Measurements from ENCODE around the gene LDLRAD4.
"Not testable (repeated sequence)": the region's sequence is repeated elsewhere in the genome, so short reads cannot be mapped to it uniquely, and the experiment has no call there.

The LDLRAD4 gene

DNA sequence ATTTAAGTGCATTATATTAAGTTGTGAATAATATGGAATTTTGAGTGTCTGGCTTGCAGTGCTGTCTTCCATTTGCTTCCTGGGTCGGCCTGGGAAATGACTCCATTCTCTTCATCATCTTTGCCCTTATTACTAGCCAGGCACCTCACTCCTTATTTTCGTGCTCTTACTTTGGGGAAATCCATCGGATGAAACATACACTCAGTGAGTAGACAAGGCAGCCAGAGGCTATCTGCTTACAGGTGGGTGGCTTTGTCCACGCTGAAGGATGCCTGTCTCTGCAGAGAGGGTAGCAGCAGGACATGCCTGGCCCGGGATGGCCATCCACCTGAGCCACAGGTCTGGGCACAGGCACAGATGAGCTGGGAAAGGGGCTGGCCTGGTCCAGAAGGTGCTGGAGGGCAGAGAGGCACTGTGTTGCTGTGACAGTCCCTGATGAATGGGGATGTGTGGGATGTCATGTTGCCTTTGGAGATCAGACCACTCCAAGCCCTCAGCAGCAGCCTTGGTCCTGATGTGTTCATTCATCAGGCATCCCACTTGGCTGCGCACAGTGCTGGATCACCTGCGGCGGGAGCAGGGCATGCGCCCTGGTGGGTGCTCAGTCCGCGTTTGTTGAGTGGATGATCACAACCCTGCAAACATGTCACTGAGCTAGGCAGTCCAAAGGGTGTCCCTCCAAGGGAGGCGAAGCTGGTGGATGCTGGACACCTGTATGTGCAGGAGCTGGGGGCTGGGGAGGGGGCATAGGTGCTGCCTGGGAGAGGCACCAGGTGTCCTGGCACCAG, 236.0 kb downstream of the LDLRAD4 start:
- DNase-seq, result no peak

- no peak for DNase-seq
These were observed 236.9 kb downstream of the LDLRAD4 start for GRCh38 chr18:13455471-13455870.

DNA sequence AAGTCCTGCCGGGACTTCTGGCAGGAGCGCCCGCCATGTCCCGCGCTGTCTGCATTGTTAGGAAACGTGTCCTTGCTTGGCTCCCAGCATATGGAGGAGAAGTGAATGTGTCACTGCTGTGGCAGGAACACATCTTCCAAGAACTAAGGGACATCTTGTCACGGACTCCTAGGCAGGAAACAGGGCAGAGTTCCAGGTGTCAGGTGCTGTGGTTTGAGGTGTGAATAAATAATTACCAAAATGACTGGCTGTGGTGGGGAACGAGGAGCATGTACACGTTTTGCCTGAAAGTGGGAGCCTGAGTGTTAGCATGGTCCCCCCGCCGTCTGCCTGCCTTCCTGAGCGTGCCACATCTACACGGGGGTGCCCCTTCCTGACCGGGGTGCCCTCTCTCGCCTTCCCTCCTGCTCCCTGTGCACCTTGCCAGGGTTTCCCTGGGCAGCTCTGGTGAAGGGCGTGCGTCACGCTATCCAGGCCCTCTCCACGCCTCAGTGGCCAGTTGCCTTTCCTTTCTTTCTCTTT, 237.5 kb downstream of the LDLRAD4 start:
- DNase-seq, result peak; percentile 34

DNA sequence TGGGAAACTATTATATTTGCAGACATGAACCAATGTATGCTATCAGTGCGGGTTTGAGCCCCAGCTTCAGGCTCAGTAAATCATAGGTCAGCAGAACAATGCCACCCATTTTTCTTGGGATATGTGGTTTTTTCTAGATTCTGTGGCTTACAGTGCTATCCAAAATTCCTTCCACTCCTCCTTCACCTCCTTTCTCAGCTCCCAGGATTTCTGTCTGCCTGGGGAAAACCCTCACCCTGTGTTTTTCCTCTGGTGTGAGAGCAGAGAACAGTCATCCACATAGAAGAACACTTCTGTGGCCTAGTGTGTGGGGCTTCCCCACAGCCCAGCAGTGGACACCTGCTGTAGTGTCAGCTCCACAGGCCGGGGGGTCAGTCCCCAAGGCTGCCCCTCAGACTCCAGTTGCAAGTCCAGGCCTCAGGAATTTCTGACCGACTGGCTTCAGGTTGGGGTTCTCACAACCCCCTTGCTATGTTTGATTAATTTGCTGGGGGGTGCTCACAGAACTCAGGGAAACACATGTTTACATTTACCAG, 238.2 kb downstream of the LDLRAD4 start:
- no peak for DNase-seq

- no peak for DNase-seq
These were observed 238.8 kb downstream of the LDLRAD4 start for GRCh38 chr18:13457327-13457726.

GRCh38 chr18:13460946-13461345, 242.4 kb downstream of the LDLRAD4 start:
- DNase-seq, result no peak

DNA sequence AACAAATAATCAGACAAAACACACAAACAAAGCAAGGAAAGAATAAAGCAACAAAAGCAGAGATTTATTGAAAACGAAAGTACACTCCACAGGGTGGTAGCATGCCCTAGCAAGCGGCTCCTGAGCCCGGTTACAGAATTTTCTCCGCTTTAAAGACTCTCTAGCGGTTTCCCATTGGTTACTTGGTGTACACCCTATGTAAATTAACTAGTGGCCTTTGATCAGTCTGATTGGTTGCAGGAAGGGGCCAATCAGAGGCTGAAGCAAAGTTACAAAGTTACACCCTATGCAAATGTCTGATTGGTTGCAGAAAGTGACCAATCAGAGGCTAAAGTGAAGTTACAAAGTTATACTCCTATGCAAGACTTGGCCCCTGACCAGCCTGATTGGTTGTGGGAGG, 242.9 kb downstream of the LDLRAD4 start:
- DNase-seq, result no peak

DNA sequence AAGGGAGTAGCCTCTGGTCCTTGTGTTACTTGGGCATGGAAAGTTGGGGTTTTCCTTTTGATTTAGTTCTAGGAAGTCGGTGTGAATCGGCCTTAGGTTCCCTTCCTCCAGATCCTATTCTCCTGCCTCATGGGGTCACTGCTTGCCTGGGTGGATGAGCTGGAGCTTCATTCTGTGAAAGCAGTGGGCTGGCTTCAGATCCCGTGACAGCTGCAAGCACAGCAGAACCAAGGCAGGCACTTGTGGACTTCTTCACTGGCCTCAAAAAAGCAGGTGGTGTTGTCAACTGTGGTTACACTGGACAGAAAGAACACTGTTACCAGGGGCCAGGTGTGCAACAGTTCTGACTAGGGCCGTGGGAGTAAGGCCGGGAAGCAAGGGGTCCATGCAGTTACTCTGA, 243.4 kb downstream of the LDLRAD4 start:
- DNase-seq, result no peak

- DNase-seq, result no peak
These were observed 244.1 kb downstream of the LDLRAD4 start for GRCh38 chr18:13462686-13463085.

DNA sequence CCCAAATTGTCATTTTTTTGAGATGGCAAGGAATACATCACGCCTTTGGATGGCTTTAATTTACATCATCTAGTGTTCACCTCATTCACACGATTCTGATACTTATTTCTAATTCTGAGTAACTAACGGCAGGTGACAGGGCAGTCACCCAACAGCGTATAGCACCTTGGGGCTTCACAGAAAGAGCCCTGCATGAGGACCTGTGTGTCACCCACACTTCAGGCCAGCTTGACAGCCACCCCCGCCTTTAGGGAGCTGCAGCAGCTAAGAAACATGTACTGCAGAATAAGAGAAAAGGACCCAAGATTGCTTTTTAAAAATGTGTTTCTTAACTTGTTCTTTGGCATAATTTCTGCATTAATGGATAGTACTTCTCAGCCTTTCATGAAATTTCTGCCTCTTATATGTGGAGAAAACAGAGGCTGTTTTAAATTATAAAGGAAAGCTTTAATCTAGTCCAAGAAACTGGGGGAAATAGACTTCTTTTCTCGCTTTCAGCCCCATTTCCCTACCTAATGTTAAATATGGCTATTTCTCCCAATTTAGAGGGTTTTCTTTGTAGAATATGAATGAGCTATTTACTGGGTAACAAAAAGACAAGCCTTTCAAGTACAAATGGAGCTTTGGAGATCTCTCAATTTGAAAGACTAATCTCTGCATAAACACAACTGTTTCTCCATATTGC, 245.1 kb downstream of the LDLRAD4 start:
- DNase-seq, result no peak

DNA sequence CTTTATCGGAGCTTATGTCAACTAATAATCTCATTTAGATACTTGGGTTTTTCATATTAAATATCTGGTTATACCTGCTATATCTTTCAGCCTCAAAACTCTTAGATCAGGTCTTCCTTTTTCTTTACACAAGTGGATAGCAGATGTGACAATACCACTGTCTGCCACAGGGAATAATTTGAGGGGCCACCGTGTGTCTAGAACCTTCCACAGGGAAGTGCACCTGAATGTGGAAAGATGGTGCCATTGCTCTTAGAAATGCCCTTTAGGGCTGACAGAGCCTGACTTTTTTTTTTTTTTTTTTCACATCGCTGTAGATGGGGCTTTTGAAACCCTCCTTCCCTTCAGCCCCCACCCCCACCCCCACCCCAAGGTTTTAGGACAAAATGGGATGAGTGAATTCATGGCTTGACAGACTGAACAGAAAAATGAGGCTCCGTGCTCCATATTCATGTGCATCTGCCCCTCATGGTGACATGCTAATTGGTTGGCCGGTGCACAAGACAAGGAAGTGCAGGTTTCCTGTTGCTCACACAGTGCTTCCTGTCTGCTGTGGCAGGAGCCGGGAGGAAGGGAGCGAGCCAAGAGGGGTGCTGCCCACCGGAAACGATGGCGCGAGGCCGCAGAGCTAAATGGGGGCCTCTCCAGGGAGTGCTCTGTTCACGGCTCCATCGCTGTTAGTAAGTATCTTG, 246.0 kb downstream of the LDLRAD4 start:
- no peak for DNase-seq

- DNase-seq, result no peak
These were observed 246.5 kb downstream of the LDLRAD4 start for GRCh38 chr18:13465124-13465446.

- DNase-seq, result no peak
These were observed 246.9 kb downstream of the LDLRAD4 start for GRCh38 chr18:13465476-13465875.

DNA sequence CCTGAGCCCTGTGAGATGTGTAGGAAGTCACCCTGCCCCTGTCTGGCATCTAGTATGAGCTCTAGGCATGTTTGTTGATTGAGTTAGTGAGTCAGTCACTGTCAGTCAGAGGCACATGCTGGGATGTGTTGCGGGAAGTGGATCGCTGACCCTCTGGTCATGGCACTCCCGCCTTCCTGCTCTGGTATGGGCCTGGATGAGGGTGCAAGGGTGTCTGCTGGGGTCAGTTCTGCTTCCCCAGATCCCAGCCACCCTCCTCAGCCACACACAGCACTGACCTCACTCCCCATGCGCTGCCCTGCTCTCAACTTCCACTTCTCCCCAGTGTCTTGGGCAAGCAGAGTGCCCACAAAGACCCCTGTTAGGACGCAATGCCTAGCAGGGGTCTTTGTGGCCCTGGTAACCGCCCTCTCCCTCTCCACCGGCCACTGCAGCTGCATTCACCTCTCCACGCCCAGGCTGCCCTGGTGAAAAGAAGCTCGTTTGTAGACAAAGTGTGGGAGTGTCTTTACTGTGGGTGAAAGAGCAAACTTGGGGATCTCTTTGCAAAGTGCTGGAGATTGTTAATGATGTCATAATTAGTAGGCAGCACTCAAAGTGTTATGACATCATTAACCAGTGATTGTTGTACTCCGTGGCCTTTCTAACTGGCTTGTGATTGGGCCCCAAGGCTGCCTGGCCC, 252.1 kb downstream of the LDLRAD4 start:
- DNase-seq, result no peak

GRCh38 chr18:13471198-13471845, 252.8 kb downstream of the LDLRAD4 start:
- DNase-seq, result no peak

DNA sequence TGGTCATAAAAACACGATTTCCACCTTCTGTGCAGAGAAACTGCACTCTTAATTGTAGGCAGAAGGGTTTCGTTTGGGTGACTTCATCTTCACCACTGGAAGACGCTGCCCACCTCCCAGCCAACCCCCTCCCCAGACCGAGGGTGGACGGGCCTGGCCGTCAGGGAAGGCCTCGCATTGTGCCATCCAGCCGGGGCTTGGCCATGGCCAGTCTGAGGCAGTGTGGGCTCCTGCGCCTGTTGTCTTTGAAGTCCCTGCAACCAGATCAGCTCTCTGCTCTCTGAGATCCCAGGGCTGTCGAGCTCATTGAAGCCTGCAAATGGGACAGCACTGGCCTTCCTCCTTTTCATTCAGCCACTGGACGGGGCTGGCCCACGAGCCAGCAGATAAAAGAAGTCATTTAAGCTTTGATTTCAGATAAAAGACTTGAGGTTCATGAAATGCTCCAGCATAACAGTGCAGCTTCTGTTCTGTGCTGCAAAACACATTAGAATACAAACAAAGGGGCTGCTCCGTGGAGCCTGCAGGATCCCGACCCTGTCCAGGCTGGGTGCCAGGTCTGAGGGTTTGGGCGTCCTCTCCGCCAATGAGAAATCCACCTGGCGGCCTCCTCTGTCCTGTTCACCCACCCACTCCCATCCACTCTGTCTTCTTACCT, 253.5 kb downstream of the LDLRAD4 start:
- DNase-seq, result no peak

DNA sequence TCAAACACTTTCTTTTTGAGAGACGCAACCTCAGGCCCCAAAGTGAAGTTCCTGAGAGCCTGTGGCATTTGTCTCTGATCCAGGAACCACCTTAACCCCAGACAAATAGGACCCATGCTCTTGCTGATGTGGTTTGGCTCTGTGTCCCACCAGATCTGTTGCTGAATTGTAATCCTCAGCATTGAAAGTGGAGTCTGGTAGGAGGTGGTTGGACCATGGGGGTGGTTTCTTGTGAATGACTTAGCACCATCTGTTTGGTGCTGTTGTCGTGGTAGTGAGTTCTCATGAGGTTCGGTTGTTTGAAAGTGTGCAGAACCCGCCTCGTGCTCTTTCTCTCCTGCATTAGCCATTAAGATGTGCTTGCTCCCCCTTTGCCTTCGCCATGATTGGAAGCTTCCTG, 255.2 kb downstream of the LDLRAD4 start:
- DNase-seq, result no peak

GRCh38 chr18:13474336-13474735, 255.8 kb downstream of the LDLRAD4 start:
- DNase-seq, result no peak

GRCh38 chr18:13474907-13475545, 256.5 kb downstream of the LDLRAD4 start:
- no peak for DNase-seq

DNA sequence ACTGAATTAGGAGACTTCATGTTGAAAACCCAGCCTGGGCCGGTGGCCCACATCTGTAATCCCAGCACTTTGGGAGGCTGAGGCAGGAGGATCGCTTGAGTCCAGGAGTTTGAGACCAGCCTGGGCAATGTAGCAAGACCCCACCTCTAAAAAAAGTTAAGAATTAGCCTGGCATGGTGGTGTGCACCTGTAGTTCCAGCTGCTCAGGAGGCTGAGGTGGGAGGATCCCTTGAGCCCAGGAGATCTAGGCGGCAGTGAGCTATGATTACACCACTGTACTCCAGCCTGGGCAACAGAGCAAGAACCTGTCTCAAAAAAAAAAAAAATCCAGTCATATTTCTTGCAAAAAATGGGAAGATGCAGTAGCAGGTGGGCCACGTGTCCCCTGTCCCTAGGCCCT, 257.8 kb downstream of the LDLRAD4 start:
- not testable (repeated sequence) for DNase-seq

DNA sequence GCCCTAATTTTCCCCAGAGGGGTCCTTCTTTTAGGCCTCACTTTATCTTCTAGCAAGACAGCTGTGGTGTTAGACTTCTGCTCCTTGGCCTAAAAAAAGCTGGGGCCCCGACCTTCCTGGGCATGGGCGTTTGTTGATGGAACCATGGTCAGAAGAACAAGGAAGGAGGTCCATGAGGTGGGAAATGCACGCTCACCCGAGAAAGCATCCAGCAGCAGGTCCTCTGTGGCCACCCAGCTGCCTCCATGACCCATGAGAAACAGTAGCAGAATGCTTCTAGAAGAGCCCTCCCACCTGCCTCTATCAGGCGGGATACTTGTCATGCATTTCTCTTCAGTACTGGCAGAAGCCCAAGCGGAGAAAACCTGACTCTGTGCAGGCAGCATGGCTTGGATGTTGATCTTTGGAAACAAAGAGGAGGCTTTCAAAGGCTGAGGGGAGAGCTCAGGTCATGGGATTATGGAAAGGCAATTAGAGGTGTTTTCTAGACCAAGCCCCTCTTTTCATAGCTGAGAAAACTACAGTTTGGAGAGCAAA, 258.7 kb downstream of the LDLRAD4 start:
- DNase-seq, result no peak

All from NCI-H2171 treated with DMSO at 0.1 percent for 48 hours (cell line).